ENCODE measurements around the gene SLIT3.
A peak's percentile ranks its signal among the peaks of the same experiment; 100 is the strongest.

Gene SLIT3

GRCh38 chr5:168952196-168952595 is 348.7 kb downstream of the SLIT3 start:
- DNase-seq (ENCODE audit: low read depth): no peak
- H3K4me3 ChIP-seq (ENCODE audit: low read depth, low read length): no peak overlapping the region
- no peak for TF ChIP-seq CTCF (IDR thresholded peaks at IDR 0.05; ENCODE audit: control insufficient read depth, extremely low read depth, insufficient read depth)

DNA sequence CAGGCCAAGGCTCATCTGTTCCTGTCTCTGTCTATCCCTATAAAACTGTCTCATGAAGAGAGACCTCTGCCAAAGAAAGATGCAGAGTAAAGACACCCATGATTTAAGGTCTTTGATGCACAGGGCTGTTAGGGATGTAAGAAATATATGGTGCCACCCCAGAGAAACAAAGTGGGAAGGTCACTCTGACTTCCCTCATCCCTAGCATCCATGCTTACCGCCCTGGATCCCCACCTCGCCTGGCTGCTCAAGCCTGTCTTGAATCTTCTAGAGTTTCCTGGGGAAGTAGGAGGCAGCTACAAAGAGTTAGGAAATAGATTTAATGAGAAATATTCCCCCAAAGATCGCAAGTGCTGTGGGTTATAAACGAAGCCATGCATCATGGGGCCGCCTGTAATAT is 349.2 kb downstream of the SLIT3 start:
- DNase-seq (ENCODE audit: low read depth): no peak
- no peak for TF ChIP-seq CTCF (IDR thresholded peaks at IDR 0.05; ENCODE audit: control insufficient read depth, extremely low read depth, insufficient read depth)
- H3K4me3 ChIP-seq (ENCODE audit: low read depth, low read length): no peak overlapping the region

GRCh38 chr5:168951356-168951755 is 349.6 kb downstream of the SLIT3 start:
- no peak for TF ChIP-seq CTCF (IDR thresholded peaks at IDR 0.05; ENCODE audit: control insufficient read depth, extremely low read depth, insufficient read depth)
- DNase-seq (ENCODE audit: low read depth): no peak

DNA sequence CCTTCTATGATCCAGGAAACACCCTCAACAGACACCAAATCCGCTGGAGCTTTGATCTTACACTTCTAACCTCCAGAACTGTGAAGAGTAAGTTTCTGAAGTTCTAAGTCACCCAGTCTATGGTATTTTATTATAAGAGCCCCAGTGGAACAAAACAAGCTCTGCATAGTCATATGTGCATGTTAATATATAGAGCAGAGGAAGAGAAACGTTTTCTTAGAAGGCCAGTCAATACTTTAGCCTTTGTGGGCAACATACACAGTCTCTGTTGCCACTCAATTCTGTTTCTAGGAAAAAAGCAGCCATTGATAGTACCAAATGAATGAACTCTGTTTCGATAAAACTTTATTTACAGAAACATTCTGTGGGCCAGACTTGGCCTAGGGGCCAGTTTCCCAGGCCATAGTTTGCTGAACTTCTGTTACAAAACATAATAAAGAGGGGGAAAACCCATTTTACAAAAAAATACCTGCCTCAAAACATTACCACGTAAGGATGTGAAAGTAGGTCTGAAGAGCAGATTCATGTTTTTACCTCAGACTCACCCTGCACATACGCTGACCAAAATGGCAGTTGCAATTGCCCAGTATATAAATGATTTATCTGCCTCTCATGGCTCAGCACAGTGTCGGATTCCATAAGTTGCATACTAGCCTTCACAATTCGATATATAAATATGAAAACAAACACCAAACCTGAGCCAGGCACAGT is 350.5 kb downstream of the SLIT3 start:
- TF ChIP-seq CTCF (IDR thresholded peaks at IDR 0.05; ENCODE audit: control insufficient read depth, extremely low read depth, insufficient read depth): no peak
- H3K4me3 ChIP-seq (ENCODE audit: low read depth, low read length): no peak overlapping the region
- DNase-seq (ENCODE audit: low read depth): no peak

More at GRCh38 chr5:168951356-168951755, 349.6 kb downstream of the SLIT3 start:
- no peak overlapping the region for H3K4me3 ChIP-seq (ENCODE audit: low read depth, low read length)

- DNase-seq (ENCODE audit: low read depth): no peak
- no peak for TF ChIP-seq CTCF (IDR thresholded peaks at IDR 0.05; ENCODE audit: control insufficient read depth, extremely low read depth, insufficient read depth)
- no peak overlapping the region for H3K4me3 ChIP-seq (ENCODE audit: low read depth, low read length)
Observed at GRCh38 chr5:168948746-168949145, 352.2 kb downstream of the SLIT3 start.

- H3K4me3 ChIP-seq (ENCODE audit: low read depth, low read length): no peak overlapping the region
- DNase-seq (ENCODE audit: low read depth): no peak
- peak; percentile 78 for TF ChIP-seq CTCF (IDR thresholded peaks at IDR 0.05; ENCODE audit: control insufficient read depth, extremely low read depth, insufficient read depth)
Observed at GRCh38 chr5:168947212-168947868, 353.6 kb downstream of the SLIT3 start.
